Stimulated activated naive CD8-positive, alpha-beta T cell treated with anti-CD3 and anti-CD28 coated beads, Interleukin-15, Interleukin-2, amounts not matched to agents 100 U/mL and 50 U/mL, for 24 hours (primary cell): ENCODE results near the gene HTT.

Source experiments
- ATAC-seq: fragments of 150-1000 bp; cut with Tn5 transposase; one replicate; pipeline ENCODE4 v1.10.0; 2021
- DNase-seq: peaks from one replicate; pipeline ENCODE4 v3.0.0; 2021

The HTT gene

DNA sequence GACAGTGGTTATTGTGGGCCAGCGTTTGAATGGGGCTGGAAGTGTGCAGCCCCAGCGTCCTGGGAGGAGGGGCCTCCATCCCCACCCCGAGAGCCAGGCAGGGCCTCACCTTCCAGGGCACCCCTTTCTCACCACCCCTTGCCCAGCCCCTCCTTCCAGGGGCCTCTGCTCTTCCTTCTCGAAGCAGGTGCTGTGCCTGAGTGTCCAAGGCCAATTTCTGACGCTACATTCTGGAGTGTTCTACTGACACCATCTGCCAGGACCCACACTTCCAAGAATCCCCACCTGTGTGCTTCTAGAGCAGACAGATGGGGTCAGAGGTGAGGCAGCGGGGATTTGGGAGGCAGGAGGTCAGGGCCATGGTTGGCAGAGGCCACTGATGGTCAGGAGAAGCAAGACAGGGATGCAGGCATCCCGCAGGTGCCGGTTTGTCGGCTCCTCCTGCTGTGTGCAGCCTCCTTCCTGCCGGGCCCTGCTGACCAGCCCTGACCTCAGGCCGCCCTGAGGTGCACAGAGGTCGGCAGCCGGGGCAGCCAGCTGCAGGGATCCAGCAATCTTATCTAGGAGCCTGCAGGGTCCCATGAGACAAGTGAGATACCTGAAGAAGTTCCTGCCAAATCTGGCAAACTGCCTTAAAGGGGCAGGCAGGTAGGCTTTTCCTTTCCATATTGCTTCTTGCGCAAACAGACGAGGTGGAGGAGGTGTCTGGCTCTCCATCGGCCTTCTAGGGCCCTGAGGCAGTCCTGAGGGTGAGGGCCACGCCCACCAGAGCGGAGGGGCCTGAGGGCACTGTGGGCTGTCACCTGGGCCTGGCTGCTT, 193.3 kb downstream of the HTT start:
- no peak for ATAC-seq

DNA sequence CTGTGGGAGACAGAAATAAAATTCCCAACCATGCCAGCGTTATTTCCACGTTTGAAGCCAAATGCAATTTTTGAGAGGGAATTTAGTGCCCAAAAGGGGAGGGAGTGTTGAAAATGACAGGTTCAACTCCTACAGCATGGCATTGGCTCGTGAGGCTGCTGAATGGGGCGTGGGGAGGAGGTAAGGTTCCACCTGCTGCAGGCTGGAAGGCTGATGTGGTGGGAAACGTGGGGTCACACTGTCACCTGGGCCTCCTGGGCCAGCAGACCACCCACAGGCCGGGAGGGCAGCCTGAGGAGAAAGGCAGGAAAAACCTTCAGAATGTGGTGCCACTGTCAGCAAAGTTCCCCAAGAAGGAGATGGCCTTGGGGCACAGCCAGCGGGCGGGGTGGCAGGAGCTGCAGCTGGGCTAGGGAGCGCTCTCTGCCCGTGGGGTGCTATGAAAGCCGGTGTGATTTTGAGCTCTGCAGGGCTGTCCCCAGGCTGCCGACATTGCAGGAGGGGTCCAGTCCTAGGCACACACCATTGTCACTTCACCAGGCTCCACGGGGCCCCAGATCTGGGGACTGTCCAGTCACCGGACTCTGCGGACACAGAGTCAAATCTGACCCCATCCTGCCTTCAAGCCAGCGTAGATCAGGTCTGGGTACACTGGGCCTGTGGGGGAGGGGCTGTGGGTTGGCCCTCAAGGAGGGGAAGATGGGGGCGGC, 194.1 kb downstream of the HTT start:
- ATAC-seq (no peak), DNase-seq (no peak)

More for the DNA sequence above, 193.3 kb downstream of the HTT start:
- DNase-seq, result no peak

- DNase-seq (no peak), ATAC-seq (peak; percentile 40)
Observed at GRCh38 chr4:3269105-3269927, 194.8 kb downstream of the HTT start.

- no peak for ATAC-seq
- no peak for DNase-seq
Observed at GRCh38 chr4:3269991-3270611, 195.6 kb downstream of the HTT start.

- ATAC-seq (no peak), DNase-seq (no peak)
Observed at GRCh38 chr4:3271131-3271530, 196.7 kb downstream of the HTT start.

DNA sequence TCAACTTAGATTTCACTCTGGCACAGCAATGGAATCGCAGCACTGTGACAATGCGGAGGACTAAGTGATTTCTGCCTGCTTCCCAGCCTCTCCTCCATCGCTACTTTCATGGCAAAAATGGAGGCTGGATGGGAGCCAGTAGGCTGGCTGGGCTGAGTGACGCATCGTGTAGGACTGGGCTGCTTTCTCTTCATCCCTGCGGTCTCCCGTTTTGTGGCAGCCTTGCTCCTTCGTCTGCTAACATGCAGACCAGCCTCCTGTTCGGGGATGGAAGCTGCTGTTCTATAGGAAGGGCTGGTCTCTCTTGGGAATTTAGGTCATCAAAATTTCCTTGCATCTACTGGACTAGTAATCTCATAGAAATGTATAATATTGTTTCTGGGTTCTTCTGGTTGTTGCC, 202.5 kb downstream of the HTT start:
- no peak for DNase-seq

GRCh38 chr4:3280466-3280865, 206.0 kb downstream of the HTT start:
- DNase-seq (no peak), ATAC-seq (no peak)

More for the DNA sequence above, 202.5 kb downstream of the HTT start:
- ATAC-seq, result no peak

GRCh38 chr4:3283483-3283882, 209.0 kb downstream of the HTT start:
- ATAC-seq (no peak), DNase-seq (no peak)

- DNase-seq, result no peak
- ATAC-seq, result no peak
Observed at GRCh38 chr4:3283916-3284315, 209.4 kb downstream of the HTT start.

DNA sequence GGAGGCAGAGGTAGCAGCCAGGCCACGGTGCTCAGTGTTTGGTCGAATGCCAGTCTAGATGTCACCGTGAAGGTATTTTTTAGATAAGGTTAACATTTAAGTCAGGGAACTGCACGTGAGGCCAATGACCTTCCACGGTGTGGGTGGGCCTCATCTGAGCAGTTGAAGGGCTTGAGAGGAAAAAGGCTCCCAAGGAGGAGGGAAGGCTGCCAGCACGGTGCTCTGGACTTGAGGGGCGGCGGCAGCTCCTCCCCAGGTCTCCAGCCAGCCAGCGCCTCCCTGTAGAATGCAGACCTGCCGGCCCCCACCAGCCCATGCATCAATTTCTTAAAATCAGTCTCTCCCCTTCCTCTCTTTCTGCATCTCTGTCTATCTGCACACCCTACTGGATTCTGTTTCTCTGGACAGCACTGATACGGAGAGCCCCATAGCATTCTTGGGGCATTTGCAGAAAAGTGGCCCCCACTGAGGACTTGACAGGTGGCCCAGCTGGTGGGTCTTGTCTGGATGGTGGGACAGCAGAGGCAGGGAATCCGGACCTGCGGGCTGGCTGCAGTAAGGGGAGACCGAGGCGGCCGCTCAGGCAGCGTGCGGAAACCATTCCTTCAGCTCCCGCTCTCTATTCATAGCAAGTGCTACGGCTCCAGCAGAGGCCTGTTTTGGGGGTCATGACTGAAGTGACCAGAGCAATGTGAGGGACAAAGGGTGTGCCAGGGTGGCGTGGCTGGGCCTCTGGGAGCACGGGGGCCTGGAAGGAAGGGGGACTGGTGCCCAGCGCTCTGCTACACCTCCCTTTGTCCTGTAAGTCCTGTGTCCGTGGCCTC, 210.5 kb downstream of the HTT start:
- DNase-seq (no peak), ATAC-seq (no peak)

DNA sequence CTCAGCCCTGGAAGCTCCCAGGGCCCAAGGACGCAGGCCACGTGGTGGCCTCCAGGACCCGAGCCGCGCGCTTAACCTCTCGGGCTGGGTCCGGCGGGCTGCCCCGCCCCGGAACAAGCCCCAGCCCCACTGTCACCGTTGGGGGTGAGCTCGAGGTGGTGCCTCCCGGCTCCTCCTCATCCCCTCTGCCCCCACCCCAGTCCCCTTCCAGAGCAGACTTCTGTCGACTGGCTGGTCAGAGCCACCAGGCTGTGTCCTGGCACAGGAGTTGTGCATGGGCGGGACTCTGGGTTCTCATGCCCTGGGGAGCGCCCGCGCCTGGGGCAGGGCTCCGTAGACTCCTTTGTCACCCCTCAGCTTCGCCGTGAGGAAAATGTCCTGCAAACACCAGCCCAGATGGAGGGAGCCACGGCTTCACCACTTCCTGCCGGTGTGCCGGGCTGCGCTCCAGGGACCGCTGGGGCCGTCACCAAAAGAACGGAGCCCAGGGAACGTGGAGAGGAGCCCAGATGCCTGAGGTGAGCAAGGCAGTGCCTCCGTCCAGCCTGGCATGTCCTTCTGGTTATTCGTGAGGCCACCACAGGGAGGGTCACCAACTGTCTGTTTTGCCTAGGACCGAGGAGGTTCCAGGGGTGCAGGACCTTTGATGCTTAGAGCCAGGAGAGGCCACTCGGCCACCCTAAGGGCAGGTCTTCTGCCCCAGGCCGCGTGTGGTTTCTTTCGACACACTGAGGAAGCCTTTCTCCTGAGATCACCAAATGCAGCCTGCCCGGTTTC, 211.3 kb downstream of the HTT start:
- ATAC-seq, result peak; percentile 37
- DNase-seq, result no peak

DNA sequence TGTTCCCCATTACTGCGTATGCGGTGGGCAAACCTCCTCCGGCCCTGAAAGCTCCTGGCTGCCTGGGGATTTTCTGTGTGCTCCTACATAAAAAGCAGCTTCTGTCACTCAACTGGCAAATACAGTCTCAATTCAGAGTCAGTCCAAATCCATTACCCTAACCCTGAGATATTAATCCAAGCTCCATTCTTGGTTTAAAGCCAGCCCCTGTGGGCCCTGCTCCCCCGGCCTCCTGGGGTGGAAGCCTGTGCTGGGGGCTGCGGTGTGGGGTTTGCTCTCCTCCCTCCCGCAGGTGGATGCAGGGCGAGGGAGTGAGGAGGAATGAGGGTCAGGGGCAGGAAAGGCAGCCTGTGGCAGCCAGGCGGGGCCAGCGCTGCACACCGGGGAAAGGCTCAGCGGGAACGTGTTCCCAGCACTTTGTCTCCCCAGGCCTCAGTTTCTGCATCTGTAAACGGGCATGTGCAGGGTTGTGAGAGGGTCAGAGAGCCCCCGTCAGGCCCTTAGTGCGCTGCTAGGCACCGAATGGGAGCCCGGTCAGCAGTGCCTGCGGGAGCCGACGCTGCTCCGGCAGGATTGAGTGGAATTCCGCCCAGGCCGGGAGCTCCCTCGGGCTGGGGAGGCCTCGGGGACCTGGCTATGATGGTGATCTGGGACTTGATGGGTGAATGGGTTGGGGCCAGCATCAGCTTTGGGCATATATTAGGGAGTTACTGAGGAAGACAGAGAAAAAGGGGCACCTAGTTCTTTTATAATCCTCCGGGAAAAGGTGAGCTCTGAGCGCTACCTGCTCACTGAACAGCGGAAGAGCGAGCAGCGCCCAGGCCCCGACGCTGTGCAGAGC, 212.1 kb downstream of the HTT start:
- ATAC-seq, result no peak
- no peak for DNase-seq

GRCh38 chr4:3287271-3287971, 212.9 kb downstream of the HTT start:
- DNase-seq, result no peak
- no peak for ATAC-seq

DNA sequence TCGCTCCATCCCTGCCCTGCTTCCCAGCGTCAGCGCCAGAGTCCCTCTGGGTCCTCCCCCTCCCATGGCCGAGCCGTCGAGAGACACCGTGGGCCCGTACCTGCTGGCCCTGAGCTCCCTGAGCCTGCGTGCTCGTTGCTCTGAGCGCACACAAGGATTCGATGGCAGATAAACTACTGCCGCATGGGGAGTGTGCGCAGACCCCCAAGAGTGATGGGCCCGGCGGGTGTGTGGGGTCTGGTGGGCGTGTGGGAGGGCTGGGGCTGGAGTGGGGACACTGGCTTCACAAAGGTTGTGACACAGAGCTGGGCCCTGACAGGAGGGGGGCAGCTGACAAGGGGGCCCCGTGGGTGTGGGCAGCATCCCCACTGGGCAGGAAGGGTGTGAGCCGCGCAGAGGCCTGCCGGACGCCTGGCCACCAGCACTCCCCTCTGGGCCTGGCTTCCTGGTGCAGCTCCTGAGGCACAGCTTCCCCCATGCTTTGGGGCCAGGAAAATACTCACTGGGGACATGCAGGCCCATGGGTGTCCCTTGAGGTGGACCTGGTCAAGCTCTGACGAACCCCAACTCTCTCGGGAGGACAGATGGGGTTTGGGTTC, 213.6 kb downstream of the HTT start:
- ATAC-seq (no peak), DNase-seq (no peak)

DNA sequence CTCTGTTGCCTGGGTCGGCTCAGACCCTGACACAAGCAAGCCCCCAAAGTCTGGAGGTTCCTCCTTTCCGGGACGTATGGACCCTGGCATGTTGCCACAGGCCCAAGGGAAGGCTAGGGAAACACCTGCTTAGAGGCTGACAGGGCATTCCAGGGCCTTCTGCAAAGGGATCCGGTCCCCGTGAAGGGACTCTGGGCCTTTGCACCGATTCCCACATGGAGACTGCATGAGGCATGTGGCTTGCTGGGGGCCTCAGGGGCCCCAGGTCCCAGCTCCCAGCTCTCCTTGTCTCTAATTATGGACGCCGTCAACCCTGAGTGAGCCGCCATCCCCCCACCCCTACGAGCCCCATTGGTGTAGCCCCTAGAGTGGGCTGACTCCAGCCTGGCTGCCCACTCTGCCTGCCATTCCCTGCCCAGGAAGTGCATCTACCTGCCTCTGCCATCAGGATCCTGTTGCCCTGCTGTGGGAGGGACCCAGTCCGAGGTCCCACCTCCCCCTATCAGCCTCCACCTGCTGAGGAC, 214.2 kb downstream of the HTT start:
- DNase-seq, result no peak
- ATAC-seq, result no peak

DNA sequence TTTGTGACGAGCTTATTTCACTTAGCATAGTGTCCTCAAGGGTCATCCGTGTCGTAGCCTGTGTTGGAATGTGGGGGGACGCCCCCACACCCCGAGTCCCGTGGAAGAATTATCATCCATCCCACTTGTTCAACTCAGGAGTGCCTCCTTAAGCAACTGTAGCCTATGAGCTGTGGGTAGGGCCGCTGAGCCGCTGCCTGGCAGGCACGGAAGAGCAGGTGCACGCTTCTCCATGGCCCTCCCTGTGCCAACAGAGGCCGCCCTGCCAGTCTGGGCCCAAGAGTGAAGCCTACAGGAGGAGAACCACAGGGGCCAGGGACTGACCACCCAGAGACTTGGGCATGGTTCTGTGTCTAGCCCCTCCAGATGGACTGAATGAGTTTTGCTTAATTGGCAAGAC, 216.0 kb downstream of the HTT start:
- DNase-seq, result no peak
- no peak for ATAC-seq

DNA sequence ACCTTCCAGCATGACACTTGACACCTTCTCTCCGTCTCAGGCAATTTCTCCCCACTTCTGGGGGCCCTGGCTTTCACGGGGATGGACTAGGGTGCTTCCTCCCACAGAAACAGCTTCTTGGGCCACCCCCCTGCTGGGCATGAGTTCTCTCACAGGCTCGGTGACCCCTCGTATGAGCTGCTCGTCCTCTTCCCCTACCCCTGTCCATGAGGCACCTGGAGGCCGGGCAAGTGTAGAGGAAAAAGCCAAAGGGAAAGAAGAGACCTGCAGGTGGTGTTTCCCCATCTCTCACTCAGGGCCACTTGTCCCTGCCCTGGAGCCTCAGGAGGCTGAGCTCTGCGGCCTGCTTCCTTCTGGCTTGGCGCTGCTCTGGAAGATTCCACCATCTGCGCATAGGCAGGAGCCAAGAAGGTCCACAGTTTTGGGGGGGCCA, 216.4 kb downstream of the HTT start:
- DNase-seq, result no peak
- no peak for ATAC-seq

GRCh38 chr4:3291411-3291968, 217.0 kb downstream of the HTT start:
- ATAC-seq, result no peak
- DNase-seq, result no peak
